SK-N-SH treated with all-trans-retinoic acid at 6 μM for 48 hours (cell line): Measurements from ENCODE around the gene ZNF469.

Source experiments
- ATAC-seq: fragments of 200-7000 bp; cut with Tn5 transposase; 3 replicates; pipeline ENCODE4 v1.9.1; 2020; ENCODE audit warnings: mild to moderate bottlenecking, moderate library complexity
- ARNTL ChIP-seq: fragments of 450-650 bp; formaldehyde crosslinking; IDR thresholded peaks from 2 replicates; pipeline ENCODE4 v1.5.0; 2020; ENCODE audit warnings: low read depth, mild to moderate bottlenecking, moderate library complexity, borderline replicate concordance
- BACH2 ChIP-seq: fragments of 250-450 bp; sonication (Bioruptor Pico); IDR thresholded peaks from 2 replicates; pipeline ENCODE4 v1.9.0; 2021; ENCODE audit warnings: mild to moderate bottlenecking, borderline replicate concordance
- ESRRG ChIP-seq: fragments of 250-450 bp; sonication (Bioruptor Pico); IDR thresholded peaks from 2 replicates; pipeline ENCODE4 v1.6.1; 2021; ENCODE audit warnings: mild to moderate bottlenecking
- GLIS3 ChIP-seq: fragments of 250-450 bp; sonication (Bioruptor Pico); IDR thresholded peaks from 2 replicates; pipeline ENCODE4 v1.5.0; 2020; ENCODE audit warnings: mild to moderate bottlenecking, moderate library complexity
- ISL1 ChIP-seq: fragments of 250-450 bp; sonication (Bioruptor Pico); IDR thresholded peaks from 2 replicates; pipeline ENCODE4 v2.1.2; 2022; ENCODE audit warnings: mild to moderate bottlenecking, moderate library complexity
- OSR1 ChIP-seq: fragments of 250-450 bp; sonication (Bioruptor Pico); IDR thresholded peaks from 2 replicates; pipeline ENCODE4 v1.8.0; 2022; ENCODE audit warnings: moderate library complexity, mild to moderate bottlenecking, inconsistent platforms
- PPARA ChIP-seq: fragments of 250-450 bp; sonication (Bioruptor Pico); IDR thresholded peaks from 2 replicates; pipeline ENCODE4 v1.5.0; 2020; ENCODE audit warnings: mild to moderate bottlenecking, borderline replicate concordance
- RARB ChIP-seq: fragments of 250-450 bp; sonication (Bioruptor Pico); IDR thresholded peaks from 2 replicates; pipeline ENCODE4 v1.8.0; 2021; ENCODE audit warnings: mild to moderate bottlenecking, moderate library complexity
- TCF4 ChIP-seq: fragments of 250-450 bp; sonication (Bioruptor Pico); IDR thresholded peaks from 2 replicates; pipeline ENCODE4 v1.8.0; 2021; ENCODE audit warnings: mild to moderate bottlenecking, moderate library complexity, borderline replicate concordance
- TOX ChIP-seq: fragments of 250-450 bp; sonication (Bioruptor Pico); IDR thresholded peaks from 2 replicates; pipeline ENCODE4 v1.8.0; 2021; ENCODE audit warnings: mild to moderate bottlenecking, moderate library complexity, borderline replicate concordance
- ZFP30 ChIP-seq: fragments of 450-650 bp; formaldehyde crosslinking; IDR thresholded peaks from 2 replicates; pipeline ENCODE4 v1.5.0; 2022; ENCODE audit warnings: mild to moderate bottlenecking, moderate library complexity
- ZNF565 ChIP-seq: fragments of 450-650 bp; formaldehyde crosslinking; conservative IDR thresholded peaks from 2 replicates; pipeline ENCODE4 v1.5.0; 2020; ENCODE audit warnings: low read depth, mild to moderate bottlenecking, moderate library complexity
- ZNF70 ChIP-seq: fragments of 450-650 bp; formaldehyde crosslinking; IDR thresholded peaks from 2 replicates; pipeline ENCODE4 v1.5.0; 2020; ENCODE audit warnings: mild to moderate bottlenecking, moderate library complexity
- ZNF8 ChIP-seq: fragments of 450-650 bp; formaldehyde crosslinking; IDR thresholded peaks from 2 replicates; pipeline ENCODE4 v1.5.0; 2020; ENCODE audit warnings: mild to moderate bottlenecking, moderate library complexity
- TF ChIP-seq, protein P1 (sequence below): fragments of 250-450 bp; sonication (Bioruptor Pico); IDR thresholded peaks from 2 replicates; pipeline ENCODE4 v1.8.0; 2020; ENCODE audit warnings: mild to moderate bottlenecking, moderate library complexity, borderline replicate concordance
- TF ChIP-seq, protein P2 (sequence below): fragments of 250-450 bp; sonication (Bioruptor Pico); IDR thresholded peaks from 2 replicates; pipeline ENCODE4 v1.5.0; 2020; ENCODE audit warnings: mild to moderate bottlenecking, moderate library complexity
- TF ChIP-seq, protein P3 (sequence below): fragments of 250-450 bp; sonication (Bioruptor Pico); IDR thresholded peaks from 2 replicates; pipeline ENCODE4 v1.5.1; 2020; ENCODE audit warnings: low read depth, mild to moderate bottlenecking, moderate library complexity
- TF ChIP-seq, protein P4 (sequence below): fragments of 250-450 bp; sonication (Bioruptor Pico); IDR thresholded peaks from 2 replicates; pipeline ENCODE4 v1.5.1; 2021; ENCODE audit warnings: mild to moderate bottlenecking, moderate library complexity

ZNF469 gene

DNA sequence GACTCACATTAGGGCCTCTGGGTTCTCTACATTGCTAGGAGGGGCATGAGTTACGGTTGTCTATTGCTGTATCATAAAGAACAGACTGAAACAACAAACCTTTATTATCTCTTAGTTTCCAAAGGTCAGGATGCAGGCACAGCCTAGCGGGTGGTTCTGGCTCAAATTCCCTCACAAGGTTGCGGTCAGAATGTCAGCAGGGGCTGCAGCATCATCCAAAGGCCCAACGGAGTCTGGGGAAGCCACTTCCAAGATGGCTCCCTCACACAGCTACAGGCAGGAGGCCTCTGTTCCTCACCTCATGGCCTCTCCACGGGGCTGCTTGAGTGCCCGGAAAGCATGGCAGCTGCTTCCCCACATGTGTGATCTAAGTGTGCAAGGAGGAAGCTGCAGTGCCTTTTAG lies 40.7 kb downstream of the ZNF469 start:
- no peak for TF ChIP-seq TOX (CRISPR knock-in tag)
- TF ChIP-seq, protein P1, sequence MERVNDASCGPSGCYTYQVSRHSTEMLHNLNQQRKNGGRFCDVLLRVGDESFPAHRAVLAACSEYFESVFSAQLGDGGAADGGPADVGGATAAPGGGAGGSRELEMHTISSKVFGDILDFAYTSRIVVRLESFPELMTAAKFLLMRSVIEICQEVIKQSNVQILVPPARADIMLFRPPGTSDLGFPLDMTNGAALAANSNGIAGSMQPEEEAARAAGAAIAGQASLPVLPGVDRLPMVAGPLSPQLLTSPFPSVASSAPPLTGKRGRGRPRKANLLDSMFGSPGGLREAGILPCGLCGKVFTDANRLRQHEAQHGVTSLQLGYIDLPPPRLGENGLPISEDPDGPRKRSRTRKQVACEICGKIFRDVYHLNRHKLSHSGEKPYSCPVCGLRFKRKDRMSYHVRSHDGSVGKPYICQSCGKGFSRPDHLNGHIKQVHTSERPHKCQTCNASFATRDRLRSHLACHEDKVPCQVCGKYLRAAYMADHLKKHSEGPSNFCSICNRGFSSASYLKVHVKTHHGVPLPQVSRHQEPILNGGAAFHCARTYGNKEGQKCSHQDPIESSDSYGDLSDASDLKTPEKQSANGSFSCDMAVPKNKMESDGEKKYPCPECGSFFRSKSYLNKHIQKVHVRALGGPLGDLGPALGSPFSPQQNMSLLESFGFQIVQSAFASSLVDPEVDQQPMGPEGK (CRISPR knock-in tag), result no peak
- no peak for TF ChIP-seq RARB (CRISPR knock-in tag)
- TF ChIP-seq GLIS3 (CRISPR knock-in tag), result no peak
- no peak for TF ChIP-seq ZNF70 (CRISPR knock-in tag)
- no peak for ATAC-seq

DNA sequence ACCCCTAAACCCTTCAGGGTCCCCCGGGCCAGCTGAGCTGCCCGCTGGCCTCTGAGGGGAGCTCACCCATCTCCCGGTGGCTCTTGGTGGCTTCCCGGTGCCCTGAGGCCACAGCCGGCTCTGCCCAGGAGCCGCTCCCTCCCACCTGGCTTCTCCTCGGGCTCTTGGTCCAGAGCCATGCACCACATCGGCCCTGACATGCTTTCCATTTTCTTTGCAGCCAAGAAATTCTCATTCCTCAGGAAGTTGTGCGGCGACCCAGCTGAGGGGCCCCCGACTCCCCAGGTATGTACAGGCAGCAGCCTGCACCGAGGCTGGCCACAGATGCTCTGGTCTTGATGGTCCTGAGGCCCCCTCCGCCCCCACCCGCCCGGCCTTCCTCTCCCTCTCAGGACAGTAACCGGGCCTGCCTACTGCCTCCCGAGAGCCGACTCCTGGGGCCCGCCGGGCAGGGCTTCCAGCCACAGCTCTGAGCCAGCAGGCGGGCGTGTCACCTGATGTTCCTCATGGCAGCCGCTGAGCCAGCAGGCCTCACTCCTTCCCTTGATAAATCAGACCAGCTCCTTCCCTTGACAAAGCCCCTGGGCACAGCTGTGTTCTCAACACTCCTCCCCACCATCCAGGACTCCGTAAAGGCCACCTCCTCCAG lies 42.0 kb downstream of the ZNF469 start:
- TF ChIP-seq, protein P2, sequence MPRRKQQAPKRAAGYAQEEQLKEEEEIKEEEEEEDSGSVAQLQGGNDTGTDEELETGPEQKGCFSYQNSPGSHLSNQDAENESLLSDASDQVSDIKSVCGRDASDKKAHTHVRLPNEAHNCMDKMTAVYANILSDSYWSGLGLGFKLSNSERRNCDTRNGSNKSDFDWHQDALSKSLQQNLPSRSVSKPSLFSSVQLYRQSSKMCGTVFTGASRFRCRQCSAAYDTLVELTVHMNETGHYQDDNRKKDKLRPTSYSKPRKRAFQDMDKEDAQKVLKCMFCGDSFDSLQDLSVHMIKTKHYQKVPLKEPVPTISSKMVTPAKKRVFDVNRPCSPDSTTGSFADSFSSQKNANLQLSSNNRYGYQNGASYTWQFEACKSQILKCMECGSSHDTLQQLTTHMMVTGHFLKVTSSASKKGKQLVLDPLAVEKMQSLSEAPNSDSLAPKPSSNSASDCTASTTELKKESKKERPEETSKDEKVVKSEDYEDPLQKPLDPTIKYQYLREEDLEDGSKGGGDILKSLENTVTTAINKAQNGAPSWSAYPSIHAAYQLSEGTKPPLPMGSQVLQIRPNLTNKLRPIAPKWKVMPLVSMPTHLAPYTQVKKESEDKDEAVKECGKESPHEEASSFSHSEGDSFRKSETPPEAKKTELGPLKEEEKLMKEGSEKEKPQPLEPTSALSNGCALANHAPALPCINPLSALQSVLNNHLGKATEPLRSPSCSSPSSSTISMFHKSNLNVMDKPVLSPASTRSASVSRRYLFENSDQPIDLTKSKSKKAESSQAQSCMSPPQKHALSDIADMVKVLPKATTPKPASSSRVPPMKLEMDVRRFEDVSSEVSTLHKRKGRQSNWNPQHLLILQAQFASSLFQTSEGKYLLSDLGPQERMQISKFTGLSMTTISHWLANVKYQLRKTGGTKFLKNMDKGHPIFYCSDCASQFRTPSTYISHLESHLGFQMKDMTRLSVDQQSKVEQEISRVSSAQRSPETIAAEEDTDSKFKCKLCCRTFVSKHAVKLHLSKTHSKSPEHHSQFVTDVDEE, result no peak
- TF ChIP-seq, protein P3, sequence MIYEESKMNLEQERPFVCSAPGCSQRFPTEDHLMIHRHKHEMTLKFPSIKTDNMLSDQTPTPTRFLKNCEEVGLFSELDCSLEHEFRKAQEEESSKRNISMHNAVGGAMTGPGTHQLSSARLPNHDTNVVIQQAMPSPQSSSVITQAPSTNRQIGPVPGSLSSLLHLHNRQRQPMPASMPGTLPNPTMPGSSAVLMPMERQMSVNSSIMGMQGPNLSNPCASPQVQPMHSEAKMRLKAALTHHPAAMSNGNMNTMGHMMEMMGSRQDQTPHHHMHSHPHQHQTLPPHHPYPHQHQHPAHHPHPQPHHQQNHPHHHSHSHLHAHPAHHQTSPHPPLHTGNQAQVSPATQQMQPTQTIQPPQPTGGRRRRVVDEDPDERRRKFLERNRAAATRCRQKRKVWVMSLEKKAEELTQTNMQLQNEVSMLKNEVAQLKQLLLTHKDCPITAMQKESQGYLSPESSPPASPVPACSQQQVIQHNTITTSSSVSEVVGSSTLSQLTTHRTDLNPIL, result no peak
- TF ChIP-seq BACH2 (CRISPR knock-in tag) (no peak), ZNF565 (CRISPR knock-in tag) (no peak), ZNF8 (CRISPR knock-in tag) (no peak), ESRRG (CRISPR knock-in tag) (no peak), TCF4 (no peak), ZNF70 (CRISPR knock-in tag) (no peak), RARB (CRISPR knock-in tag) (no peak), OSR1 (CRISPR knock-in tag) (no peak), ARNTL (no peak)
- TF ChIP-seq, protein P1 (CRISPR knock-in tag), result no peak
- TF ChIP-seq, protein P4, sequence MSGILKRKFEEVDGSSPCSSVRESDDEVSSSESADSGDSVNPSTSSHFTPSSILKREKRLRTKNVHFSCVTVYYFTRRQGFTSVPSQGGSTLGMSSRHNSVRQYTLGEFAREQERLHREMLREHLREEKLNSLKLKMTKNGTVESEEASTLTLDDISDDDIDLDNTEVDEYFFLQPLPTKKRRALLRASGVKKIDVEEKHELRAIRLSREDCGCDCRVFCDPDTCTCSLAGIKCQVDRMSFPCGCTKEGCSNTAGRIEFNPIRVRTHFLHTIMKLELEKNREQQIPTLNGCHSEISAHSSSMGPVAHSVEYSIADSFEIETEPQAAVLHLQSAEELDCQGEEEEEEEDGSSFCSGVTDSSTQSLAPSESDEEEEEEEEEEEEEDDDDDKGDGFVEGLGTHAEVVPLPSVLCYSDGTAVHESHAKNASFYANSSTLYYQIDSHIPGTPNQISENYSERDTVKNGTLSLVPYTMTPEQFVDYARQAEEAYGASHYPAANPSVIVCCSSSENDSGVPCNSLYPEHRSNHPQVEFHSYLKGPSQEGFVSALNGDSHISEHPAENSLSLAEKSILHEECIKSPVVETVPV (CRISPR knock-in tag), result no peak
- ATAC-seq, result no peak

DNA sequence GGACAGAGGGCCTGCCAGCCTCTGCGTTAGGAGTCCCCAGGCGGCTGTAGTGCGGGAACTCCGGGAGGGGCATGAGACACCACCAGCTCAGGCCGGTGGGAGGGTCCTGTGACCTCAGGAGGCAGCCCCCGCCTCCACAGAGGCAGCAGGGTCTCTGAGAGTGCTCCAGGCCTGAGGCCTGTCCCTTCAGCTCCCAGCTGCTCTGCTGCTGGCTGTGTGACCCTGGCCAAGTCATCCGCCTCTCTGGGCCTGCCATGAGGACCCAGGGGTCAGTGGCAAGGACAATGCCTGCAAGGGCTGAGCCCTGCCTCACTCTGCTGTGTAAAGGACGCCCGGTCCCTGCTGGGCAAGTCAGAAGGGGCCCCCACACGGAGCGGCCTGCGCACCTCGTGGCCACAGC lies 43.3 kb downstream of the ZNF469 start:
- no peak for ATAC-seq
- TF ChIP-seq TOX (CRISPR knock-in tag) (no peak), OSR1 (CRISPR knock-in tag) (no peak), PPARA (CRISPR knock-in tag) (no peak), ZNF565 (CRISPR knock-in tag) (no peak), ZNF70 (CRISPR knock-in tag) (no peak), GLIS3 (CRISPR knock-in tag) (no peak), ZFP30 (CRISPR knock-in tag) (no peak), ISL1 (CRISPR knock-in tag) (no peak)
- TF ChIP-seq, protein P4 (CRISPR knock-in tag), result no peak
- TF ChIP-seq, protein P3, result no peak
